Endothelial cell of umbilical vein (primary cell): ENCODE data around the gene AURKAIP1. TPM values are rescaled to one million over a fixed set of nuclear protein-coding genes. Genes with fewer than 3 reads are reported as not detected.

Experiments
- BruUV-seq: library from RNA; stranded (reverse); fragments of 400-500 nt; replicated peaks from 2 replicates; lab custom pipeline; 2021; lab: Mats Ljungman, UMichigan
- CTCF ChIA-PET: fragments of 300-600, 350-600 bp; sonication (Branson Sonifier 250); formaldehyde crosslinking; loops from one replicate; lab custom pipeline; 2021; ENCODE audit warnings: antibody characterized with exemption, inconsistent platforms; lab: Charles Lee
- POLR2A ChIA-PET: fragments of 300-600, 350-600 bp; sonication (Branson Sonifier 250); formaldehyde crosslinking; loops from one replicate; lab custom pipeline; 2021; ENCODE audit warnings: antibody characterized with exemption, inconsistent platforms; lab: Charles Lee
- DNase-seq: peaks from one replicate; pipeline ENCODE4 v3.0.0-alpha.2; 2011; ENCODE audit warnings: low read depth, low spot score
- FAIRE-seq: peaks from 2 replicates; lab custom pipeline; 2011; peaks lifted over from hg19 to GRCh38; lab: Jason Lieb, UNC
- H2AFZ ChIP-seq: 2 replicates; pipeline ENCODE4 v1.6.0; 2012; ENCODE audit warnings: low read depth, low read length, control low read depth, inconsistent platforms
- H3K27ac ChIP-seq: 2 replicates; pipeline ENCODE4 v1.5.1; 2011; ENCODE audit warnings: low read depth, mild to moderate bottlenecking, control low read depth, low read length, moderate library complexity; ENCODE audit not compliant: insufficient read depth
- H3K27me3 ChIP-seq, 2 experiments: 2 replicates each; pipeline versions ENCODE4 v1.6.0 to v1.6.1; 2011; ENCODE audit warnings: low read length in 2 of 2, mixed read lengths in 1 of 2; ENCODE audit not compliant: control insufficient read depth in 2 of 2, insufficient read depth in 2 of 2
- H3K36me3 ChIP-seq, 2 experiments: 2 replicates in 1 of 2; 3 replicates in 1 of 2; pipeline ENCODE4 v1.5.1; 2011; ENCODE audit warnings: low read length in 2 of 2, mild to moderate bottlenecking in 1 of 2, moderate library complexity in 1 of 2; ENCODE audit not compliant: control insufficient read depth in 2 of 2, insufficient read depth in 2 of 2; ENCODE audit errors: extremely low read depth in 1 of 2
- H3K4me1 ChIP-seq: 3 replicates; pipeline ENCODE4 v1.5.1; 2011; ENCODE audit warnings: mild to moderate bottlenecking, low read length; ENCODE audit not compliant: control insufficient read depth, insufficient read depth; ENCODE audit errors: extremely low read depth
- H3K4me2 ChIP-seq: 2 replicates; pipeline ENCODE4 v1.6.1; 2011; ENCODE audit warnings: low read length, control low read depth, mixed read lengths; ENCODE audit not compliant: insufficient read depth
- H3K4me3 ChIP-seq, 3 experiments: fragments of 200-600 bp in 1 of 3; sonication (generic), shearing (Covaris generic) in 1 of 3; replicated peaks in 1 of 3; 2 replicates each; pipeline ENCODE4 v1.5.1; 2011 to 2016; ENCODE audit warnings: control low read depth in 3 of 3, low read length in 3 of 3, mild to moderate bottlenecking in 2 of 3, inconsistent platforms in 1 of 3, low read depth in 1 of 3, moderate library complexity in 1 of 3; ENCODE audit not compliant: insufficient read depth in 1 of 3
- H3K79me2 ChIP-seq: 2 replicates; pipeline ENCODE4 v1.6.0; 2012; ENCODE audit warnings: low read length, inconsistent platforms; ENCODE audit not compliant: control insufficient read depth, insufficient read depth
- H3K9ac ChIP-seq: replicated peaks from 2 replicates; pipeline ENCODE3; 2011; ENCODE audit warnings: low read length, control low read depth; ENCODE audit not compliant: insufficient read depth; ENCODE audit errors: extremely low read depth
- H3K9me1 ChIP-seq: replicated peaks from 3 replicates; pipeline ENCODE4 v1.6.0; 2011; ENCODE audit warnings: mild to moderate bottlenecking, low read length; ENCODE audit not compliant: control insufficient read depth, insufficient read depth; ENCODE audit errors: extremely low read depth
- H3K9me3 ChIP-seq: replicated peaks from 2 replicates; pipeline ENCODE4 v1.5.1; 2012; ENCODE audit warnings: low read length, inconsistent platforms; ENCODE audit not compliant: control insufficient read depth, insufficient read depth
- H4K20me1 ChIP-seq: replicated peaks from 2 replicates; pipeline ENCODE3; 2011; ENCODE audit warnings: mild to moderate bottlenecking, low read length; ENCODE audit not compliant: control insufficient read depth, insufficient read depth; ENCODE audit errors: extremely low read depth
- CTCF ChIP-seq, 2 donors: IDR thresholded peaks; 1 replicate in 1 of 2; 2 replicates in 1 of 2; pipeline ENCODE4 v1.5.1; 2011; ENCODE audit warnings: low read length in 2 of 2, mild to moderate bottlenecking in 2 of 2, moderate library complexity in 2 of 2, control low read depth in 1 of 2, inconsistent platforms in 1 of 2, low read depth in 1 of 2; ENCODE audit not compliant: insufficient read depth in 1 of 2; ENCODE audit errors: extremely low read depth in 1 of 2
- EZH2 ChIP-seq: IDR thresholded peaks from 2 replicates; pipeline ENCODE4 v1.6.1; 2012; ENCODE audit warnings: borderline replicate concordance, low read depth, mild to moderate bottlenecking, moderate library complexity, low read length, inconsistent platforms; ENCODE audit not compliant: severe bottlenecking
- FOS ChIP-seq: IDR thresholded peaks from 2 replicates; pipeline ENCODE4 v1.6.1; 2011; ENCODE audit warnings: mild to moderate bottlenecking, low read length, moderate library complexity, borderline replicate concordance; ENCODE audit not compliant: insufficient read depth
- GATA2 ChIP-seq: IDR thresholded peaks from 2 replicates; pipeline ENCODE4 v1.7.0; 2011; ENCODE audit warnings: low read depth, mild to moderate bottlenecking, moderate library complexity, mixed read lengths, low read length; ENCODE audit not compliant: insufficient read length, insufficient read depth
- JUN ChIP-seq: IDR thresholded peaks from 2 replicates; pipeline ENCODE4 v1.6.1; 2011; ENCODE audit warnings: borderline replicate concordance, low read depth; ENCODE audit not compliant: insufficient read length, insufficient read depth
- MAX ChIP-seq: IDR thresholded peaks from 2 replicates; pipeline ENCODE4 v1.6.1; 2011; ENCODE audit not compliant: insufficient read depth, insufficient read length
- MYC ChIP-seq: IDR thresholded peaks from one replicate; pipeline ENCODE4 v1.6.1; 2011; ENCODE audit warnings: mild to moderate bottlenecking, low read depth, low read length
- POLR2A ChIP-seq: IDR thresholded peaks from 2 replicates; pipeline ENCODE4 v1.6.1; 2012; ENCODE audit warnings: low read depth, mild to moderate bottlenecking, control low read depth, low read length
- POLR2AphosphoS5 ChIP-seq: IDR thresholded peaks from 2 replicates; pipeline ENCODE4 v1.6.1; 2012; ENCODE audit warnings: low read depth, mild to moderate bottlenecking, control low read depth, low read length, moderate library complexity; ENCODE audit not compliant: insufficient read depth
- dilution Hi-C: fragments of 300-500 bp; cut with MboI; formaldehyde crosslinking; loops from one replicate; pipeline ENCODE4 v1.15.0; 2019; ENCODE audit warnings: low sequenced_read_pairs; ENCODE audit not compliant: extremely low pct_ligation_motif_present
- intact Hi-C: fragments of 100-400 bp; cut with micrococcal nuclease; formaldehyde crosslinking; loops from one replicate; pipeline ENCODE4 v1.10.0; 2022
- polyA plus RNA-seq, 4 experiments: library from polyadenylated mRNA; depleted of rRNA in 3 of 4; stranded (reverse) in 3 of 4; unstranded in 1 of 4; fragments of >200 nt; gene quantifications; 2 replicates each; pipeline versions ENCODE4 v1.2.1 to v1.2.3, GENCODE V29; 2011 to 2012; ENCODE audit warnings: missing spikeins in 1 of 4
- total RNA-seq: library from RNA; stranded (reverse); gene quantifications from 2 replicates; pipeline ENCODE4 v1.2.3, GENCODE V29; 2021

The AURKAIP1 gene
- total and polyA plus RNA-seq, 2 donors (not counting 3 experiments of a cell fraction or from before 2014, with no cell fraction given), result 73.3 to 151 TPM

- CTCF ChIA-PET, result interaction anchor here (0.8 to 1.9 kb wide), 9 partner anchors 12 to 131 kb away, joined by 3 to 9 read pairs (median 3); partner anchors contain the start of gene CCNL2
- no peak for DNase-seq
- intact Hi-C loops, result loop anchor here (2.0 kb wide), 2 partner anchors 50 to 66 kb away; partner anchors contain the start of genes CPTP and INTS11
Observed at GRCh38 chr1:1374589-1374928, 448 bp downstream of the AURKAIP1 start.

More at GRCh38 chr1:1374589-1374928, 448 bp downstream of the AURKAIP1 start:
- POLR2A ChIA-PET, result interaction anchor here (1.4 kb wide), 1 partner anchor 33 kb away, joined by 4 read pairs; the partner anchor contains the start of gene MRPL20
- Histone ChIP-seq H3K79me2 (peaks cover 19% of the 10 kb centered on the region), H3K4me1 (peaks cover 13% of the 10 kb centered on the region), H3K9me3 (no peaks in the 10 kb centered on the region), H2AFZ (peak overlapping the region; percentile 62), H3K9ac (peak overlapping the region; percentile 95), H3K4me3 (peak overlapping the region; percentile 81 to 88 (median 84)), H3K4me2 (peak overlapping the region; percentile 84), H3K27ac (peak overlapping the region; percentile 71), H4K20me1 (no peaks in the 10 kb centered on the region), H3K9me1 (no peaks in the 10 kb centered on the region), H3K27me3 (no peaks in the 10 kb centered on the region), H3K36me3 (peaks cover 0 to 3% of the 10 kb centered on the region in 2 experiments)
- no TSS peak for BruUV-seq
- FAIRE-seq, result no peak
- TF ChIP-seq FOS, result no peak
- TF ChIP-seq POLR2AphosphoS5, result no peak
- TF ChIP-seq GATA2, result no peak
- TF ChIP-seq EZH2, result no peak
- TF ChIP-seq MYC, result no peak
- no peak for TF ChIP-seq CTCF (IDR thresholded peaks at IDR 0.05; ENCODE audit: extremely low read depth in 1 of 2, insufficient read depth in 1 of 2, low read depth in 1 of 2, low read length in 2 of 2)
- TF ChIP-seq POLR2A, result no peak
- no peak for TF ChIP-seq MAX
- TF ChIP-seq JUN, result no peak
- dilution Hi-C loops, result no loop called here
